Ecto neural progenitor cell (in vitro differentiated cells): Measurements from ENCODE around the gene SCEL.
"Not testable (repeated sequence)": the region's sequence is repeated elsewhere in the genome, so short reads cannot be mapped to it uniquely, and the experiment has no call there.

Experiments used
- DNase-seq: peaks from one replicate; pipeline ENCODE4 v3.0.0-alpha.2; 2018; ENCODE audit warnings: low spot score

SCEL gene, protein sequence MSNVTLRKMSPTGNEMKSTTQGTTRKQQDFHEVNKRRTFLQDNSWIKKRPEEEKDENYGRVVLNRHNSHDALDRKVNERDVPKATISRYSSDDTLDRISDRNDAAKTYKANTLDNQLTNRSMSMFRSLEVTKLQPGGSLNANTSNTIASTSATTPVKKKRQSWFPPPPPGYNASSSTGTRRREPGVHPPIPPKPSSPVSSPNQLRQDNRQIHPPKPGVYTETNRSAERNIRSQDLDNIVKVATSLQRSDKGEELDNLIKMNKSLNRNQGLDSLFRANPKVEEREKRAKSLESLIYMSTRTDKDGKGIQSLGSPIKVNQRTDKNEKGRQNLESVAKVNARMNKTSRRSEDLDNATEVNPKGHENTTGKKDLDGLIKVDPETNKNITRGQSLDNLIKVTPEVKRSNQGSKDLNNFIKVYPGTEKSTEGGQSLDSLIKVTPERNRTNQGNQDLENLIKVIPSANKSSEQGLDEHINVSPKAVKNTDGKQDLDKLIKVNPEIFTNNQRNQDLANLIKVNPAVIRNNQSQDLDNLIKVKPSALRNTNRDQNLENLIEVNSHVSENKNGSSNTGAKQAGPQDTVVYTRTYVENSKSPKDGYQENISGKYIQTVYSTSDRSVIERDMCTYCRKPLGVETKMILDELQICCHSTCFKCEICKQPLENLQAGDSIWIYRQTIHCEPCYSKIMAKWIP

DNA sequence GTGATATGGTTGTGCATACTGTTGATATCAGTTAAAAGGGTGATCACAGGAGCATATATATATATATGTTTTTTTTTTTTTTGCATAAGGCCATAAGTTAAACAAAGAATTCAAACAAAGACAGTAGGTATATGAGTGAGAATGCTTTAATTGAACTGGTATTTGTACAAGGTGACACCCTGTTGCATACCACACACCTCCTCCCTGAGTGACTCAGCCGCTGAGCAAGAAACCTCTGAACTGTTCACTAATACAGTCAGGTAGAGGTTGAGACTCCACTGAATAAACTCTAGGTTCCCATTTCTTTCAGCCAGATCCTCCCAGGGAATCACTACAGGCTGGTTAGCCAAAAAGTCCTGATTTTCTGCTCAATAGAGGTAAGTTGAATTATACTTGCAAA is at the start of gene SCEL:
Gene SCEL (plus strand): TSS at position 259 of the 400 bp plus-strand sequence. CDS start 20,170 bp downstream, outside the sequence.
- DNase-seq: no peak

DNA sequence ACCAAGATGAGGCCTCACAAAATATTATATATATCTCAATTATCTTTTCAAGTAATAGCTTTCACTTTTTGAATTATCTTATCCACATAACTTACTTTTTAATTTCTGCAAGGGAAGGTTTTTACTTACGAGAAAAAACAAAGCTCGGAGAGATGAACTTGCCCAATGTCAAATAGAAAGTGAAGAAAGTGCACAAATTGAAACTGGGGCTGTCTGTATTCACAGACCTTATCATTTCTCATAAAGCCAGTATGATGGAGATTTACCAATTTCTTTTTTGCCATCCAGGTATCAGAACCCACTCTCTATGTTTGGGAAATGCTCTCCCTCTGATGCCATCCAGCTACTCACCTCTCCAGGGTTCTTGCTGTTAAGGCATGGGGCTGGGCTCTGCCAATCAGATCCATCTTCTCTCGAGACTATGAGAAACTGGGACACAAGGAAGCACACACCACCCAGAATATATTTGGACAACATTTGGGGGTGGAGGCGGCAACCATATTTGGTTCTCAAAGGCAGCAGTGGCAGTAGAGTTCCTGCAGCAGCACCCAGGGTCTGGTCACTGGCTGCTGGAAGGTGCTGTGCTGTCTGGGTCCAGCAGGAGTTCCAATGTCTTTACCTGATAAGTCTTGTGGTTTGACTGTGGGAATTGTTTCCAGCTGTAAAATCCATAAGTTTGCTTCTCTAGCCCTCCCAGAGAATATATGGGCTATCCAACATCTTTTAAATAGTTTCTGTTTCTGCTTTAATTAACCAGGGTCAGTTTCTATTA is 45.8 kb upstream of the SCEL start:
- DNase-seq: no peak

DNA sequence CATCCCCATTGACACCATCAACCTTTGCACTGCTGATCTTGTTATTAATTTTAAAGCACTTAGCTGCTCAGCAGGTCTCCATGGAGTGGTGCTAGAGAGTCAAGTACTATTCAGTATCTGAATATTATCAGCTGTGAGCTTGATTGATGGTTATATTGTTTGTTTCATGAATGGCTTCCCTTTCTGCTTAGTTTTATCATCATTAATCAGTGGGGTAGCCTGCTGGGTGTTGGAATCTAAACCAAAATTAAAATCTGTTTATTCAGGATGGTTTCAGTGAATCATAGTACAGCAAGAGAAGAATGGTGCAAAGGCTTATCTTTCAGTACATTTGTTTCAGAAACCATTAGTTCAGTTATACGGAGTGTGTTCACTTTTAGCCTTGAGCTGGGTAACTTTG is 42.5 kb upstream of the SCEL start:
- DNase-seq: no peak

DNA sequence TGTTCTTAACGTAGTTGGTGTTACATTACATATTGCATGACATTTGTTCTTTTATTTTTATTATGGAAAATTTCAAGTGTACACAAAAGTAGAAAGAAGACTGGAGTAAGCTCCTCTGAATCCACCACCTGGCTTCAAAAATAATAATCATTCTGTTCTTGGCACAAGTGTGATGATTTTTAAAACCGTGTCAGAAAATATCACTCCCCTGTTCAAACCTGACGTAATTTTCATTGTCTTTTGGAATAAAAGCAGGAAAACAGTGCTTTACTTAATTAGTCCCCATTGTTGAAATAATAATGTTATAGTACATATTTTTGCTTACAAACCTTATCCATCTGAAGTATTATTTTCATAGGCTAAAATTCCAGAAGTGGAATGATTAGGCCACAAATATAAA is 41.3 kb upstream of the SCEL start:
- DNase-seq: no peak

DNA sequence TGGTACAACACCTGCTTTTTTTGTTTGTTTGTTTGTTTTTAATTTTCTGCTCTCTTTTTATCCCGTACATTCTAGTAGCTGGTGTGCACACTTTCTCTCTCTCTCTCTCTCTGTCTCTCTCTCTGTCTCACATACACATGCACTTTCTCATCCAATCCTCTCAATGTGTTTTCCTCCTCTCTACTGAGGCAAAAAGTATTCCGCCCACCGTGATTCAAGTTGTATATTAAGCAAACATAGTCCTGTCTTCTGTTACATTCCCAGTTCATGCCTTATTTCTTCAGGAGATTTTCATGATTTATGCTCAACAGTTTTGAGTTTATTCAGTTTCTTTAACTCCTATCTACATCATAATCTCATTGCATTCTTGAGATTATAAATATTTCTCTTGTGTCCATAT is 38.2 kb upstream of the SCEL start:
- no peak for DNase-seq

DNA sequence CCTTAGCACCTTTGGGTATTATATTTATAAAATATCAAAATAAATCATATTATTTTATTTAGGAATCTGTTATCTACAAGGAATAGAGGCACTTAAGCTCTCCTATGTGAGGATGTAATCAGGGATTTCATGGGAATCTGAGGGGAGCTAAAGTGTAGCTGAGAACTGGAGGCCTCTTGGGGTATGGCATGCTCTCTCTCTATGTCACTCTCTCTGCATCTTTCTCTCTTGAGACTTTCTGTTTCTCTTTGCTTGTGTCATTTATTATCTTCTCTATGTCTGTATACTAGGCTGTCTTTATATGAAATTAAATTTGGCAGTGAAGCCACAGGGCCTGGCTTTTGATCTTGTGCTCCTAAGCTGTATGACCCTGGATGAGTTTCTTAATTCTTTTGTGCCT is 37.7 kb upstream of the SCEL start:
- DNase-seq: no peak

DNA sequence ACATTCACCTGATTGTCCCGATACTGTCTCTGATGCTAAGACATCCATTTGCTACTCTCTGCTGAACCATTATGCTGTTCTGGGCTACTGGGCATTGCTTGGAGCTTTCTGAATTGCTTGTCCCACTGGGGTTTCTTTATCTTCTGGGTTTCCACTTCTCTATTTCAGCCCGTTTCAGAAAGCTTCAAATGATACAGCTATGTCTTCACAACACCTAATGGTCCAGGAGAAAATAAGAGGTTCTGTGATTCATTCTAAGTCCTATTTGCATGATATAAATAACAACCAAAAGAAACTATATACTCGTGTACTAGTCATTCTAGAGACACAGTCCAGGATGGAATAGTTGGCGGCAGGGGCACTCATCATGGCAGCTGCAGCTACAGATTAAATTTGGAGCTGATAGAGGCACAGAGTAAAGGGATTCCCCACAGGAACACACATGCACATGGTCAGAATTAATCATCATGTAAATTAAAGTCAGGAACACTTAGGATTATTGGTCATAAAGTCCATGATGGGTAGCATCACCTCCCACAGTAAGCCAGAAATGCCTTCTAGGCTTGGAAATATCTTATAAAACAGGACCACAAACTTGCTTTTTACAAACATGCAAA is 33.3 kb upstream of the SCEL start:
- DNase-seq: no peak

DNA sequence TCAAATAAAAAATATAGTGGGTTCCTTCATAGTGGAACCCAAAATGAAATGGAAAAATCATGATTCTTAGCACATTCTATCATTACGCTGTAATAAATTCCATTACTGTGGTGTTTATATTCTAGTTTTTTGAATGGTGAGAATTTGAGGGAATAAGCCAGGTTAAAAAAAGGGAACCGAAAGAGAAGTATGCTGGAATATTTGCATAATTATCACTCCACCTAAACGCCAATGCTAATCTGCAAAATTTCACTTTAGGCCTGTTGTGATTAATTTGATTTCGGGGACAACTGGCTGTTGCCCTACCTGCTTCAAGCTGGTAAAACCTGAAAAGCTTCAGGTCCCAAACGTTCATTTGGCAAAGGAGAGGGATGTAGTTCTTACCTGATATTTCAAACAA is 32.1 kb upstream of the SCEL start:
- DNase-seq: no peak

DNA sequence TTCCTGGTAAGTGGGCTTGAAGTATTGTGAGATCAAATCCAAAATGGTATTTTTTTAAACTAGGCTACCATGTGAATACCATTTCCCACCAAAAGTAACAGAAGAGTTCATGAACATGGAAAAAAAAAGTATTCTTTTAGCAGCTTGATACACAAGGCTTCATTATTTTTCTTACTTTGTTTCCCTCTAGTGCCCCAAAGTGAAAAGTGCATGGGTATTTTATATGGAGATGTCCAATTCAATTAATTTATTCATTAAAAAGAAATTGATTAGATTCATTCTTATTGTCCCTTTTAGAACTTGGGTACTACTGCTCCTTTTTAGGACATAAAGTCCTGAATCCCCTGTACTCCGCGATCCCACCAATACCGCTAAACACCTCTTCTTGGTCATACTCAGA is 28.6 kb upstream of the SCEL start:
- no peak for DNase-seq

DNA sequence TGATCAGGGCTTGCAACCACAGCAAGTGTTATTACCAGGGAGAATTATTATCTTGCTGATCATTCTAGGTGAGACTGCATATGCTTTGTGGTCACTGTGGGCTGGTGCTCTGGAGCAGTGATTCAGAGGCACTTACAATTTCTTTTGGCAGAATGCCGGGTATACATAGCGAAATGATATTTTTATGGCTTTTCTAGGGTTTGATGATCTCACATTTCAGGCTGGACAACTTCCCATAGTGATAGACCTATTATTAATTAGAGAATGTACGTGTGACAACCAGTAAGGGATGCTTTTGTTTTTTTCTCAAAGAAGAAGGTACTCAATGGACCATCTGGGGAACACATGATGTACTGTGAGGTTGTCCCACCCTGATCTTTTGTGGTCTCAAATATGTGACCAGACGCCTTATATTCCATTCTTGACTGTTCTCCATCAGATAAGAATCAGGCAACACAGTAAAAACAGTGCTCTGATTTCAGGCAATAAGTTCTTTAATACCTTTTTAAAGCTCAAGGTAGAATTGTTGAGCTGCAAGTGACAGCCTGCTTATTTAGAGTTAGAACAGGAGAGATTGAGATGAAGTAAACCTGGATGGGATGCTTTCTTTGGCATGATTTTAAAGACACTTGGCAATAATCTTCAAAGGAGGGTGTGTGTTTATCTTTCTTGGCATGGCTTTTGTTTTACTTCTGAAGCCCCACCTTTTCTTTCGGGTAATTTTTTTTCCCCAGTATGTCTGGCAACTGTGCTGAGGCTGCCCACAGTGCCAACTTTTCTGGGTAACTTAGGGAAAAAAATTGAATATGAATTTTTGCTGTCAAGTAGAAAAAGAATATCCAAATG is 27.4 kb upstream of the SCEL start:
- DNase-seq: no peak

DNA sequence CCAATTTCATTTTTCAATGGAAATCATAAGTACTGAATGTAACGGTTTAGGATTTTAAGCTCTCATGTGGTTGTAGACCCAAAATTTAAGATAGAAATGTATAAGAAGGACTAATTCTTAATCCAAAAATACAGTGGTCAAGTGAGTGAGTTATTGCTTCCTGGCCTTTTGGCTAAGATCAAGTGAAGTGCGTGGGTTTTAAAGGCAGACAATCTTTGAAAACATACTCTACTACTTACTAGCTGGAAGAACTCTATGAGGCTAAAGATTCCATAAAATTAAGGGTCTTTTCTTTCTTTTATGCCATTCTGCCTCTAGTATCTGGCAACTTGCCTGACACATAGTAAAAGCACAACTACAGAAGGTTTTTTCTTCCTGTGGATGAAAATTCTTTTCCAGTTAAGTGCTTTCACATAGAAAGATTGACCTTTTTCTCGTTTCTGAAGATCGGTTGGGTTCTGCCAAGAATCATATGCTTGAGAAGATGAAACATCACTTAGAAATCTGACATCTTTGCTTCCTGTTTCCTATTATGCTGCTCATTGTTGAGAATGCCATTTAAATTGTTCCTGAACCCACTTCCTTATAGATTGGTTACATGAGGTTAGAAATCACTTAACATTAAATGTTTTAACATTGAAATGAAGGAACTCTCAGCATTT is 26.4 kb upstream of the SCEL start:
- DNase-seq: no peak

DNA sequence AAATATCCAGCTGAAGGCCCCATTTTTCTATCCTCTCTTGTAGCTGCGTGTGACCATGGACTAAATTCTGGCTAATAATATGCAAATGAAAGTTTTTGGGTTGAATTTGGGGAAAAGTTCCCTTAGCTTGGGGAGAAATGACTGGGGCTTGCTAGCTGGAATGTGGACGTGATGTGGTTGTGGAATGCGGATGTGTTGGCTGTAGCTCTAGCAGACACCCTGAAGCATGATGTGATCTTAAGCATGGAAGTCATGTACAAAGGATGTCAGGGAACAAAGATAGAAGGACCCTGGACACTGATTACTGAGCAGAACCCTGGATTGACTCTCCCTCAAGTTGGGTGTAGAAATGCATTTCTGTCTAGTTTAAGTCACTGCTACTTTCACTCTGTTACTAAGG is 25.4 kb upstream of the SCEL start:
- DNase-seq: no peak

DNA sequence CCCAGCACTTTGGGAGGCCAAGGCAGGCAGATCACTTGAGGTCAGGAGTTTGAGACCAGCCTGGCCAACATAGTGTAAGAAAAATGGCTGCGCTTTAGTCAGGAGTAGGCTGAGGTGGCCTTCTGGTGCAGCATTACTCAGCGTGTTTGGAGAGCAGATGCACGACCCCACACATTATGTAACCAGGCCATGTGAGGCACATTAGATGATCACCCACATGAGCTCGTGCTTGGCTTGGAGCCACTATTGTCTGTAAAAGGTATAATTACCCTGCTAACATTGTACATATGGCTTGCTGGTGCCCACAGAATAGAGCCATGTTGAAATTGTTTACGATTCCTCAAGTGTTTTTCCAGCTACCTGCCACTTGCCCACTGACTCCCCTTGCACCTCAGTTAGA is 24.0 kb upstream of the SCEL start:
- no peak for DNase-seq

DNA sequence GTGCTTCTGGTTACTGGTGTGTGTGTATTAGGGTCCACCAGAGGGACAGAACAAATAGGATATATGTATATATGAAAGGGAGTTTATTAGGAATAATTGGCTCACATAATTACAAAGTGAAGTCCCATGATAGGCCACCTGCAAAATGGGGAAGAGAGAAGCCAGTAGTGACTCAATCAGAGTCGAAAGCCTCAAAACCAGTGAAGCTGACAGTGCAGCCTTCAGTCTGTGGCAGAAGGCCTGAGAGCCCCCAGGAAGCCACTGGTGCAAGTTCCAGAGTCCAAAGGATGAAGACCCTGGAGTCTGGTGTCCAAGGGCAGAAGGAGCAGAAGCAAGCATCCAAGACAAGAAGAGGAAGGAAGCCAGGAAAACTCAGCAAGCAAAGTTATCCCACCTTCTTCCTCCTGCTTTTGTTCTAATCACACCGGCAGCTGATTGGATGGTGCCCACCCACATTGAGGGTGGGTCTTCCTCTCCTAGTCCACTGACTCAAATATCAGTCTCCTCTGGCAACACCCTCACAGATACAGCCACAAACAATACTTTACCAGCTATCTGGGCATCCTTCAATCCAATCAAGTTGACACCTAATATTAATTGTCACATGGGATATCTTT is 21.7 kb upstream of the SCEL start:
- DNase-seq: no peak

DNA sequence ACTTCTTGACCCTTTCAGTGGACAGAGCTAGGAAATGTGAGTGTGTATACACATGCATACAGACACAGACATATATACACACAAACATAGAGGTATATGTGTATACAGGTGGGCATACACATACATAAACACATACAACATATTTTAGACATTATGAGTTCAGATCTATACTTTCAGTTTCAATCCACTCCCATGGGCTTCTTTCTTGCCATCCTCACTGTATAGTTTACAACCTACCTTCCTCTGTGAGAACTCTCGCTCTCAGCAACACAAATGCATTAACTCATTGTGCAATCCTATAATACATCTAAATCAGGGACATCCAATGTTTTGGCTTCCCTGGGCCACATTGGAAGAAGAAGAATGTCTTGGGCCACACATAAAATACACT is 21.2 kb upstream of the SCEL start:
- no peak for DNase-seq

DNA sequence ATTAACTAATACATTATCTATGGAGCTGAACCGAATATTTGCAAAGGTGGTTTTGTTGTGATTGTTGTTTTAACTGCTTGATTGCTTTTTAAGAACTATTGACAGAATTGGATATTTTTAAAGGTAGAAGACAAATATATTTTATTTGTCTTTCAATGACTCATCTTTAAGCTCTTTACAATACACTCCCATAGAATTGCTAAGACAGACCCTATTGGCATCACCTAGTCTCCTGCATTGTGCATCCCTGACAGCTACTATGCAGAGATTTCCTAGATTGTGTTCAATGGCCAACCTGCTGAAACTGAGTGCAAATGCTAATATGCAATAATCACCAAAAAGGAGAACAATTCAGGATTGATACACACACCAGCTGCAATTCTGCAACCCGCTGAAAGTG is 19.7 kb upstream of the SCEL start:
- DNase-seq: no peak

DNA sequence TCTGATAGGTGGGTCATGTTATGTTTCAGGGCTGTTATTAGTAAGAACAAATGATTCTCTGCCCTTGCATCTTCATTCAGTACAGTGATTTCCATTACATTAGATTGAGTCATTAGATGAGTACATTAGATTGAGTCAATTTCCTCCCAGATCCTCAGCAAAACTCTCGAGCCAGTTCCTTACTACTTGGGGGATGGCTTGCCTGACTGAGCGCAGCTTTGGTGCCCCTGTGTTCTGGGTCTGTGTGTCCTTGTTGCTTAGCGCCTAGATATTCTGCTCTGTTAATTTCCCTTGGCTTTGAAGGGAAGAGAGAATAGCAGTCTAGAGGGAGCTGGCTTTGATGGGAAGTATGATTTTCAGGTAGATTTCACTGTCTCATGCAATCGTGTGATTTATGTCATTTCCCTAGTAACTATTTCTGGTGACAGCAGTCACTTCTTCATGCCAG is 19.1 kb upstream of the SCEL start:
- no peak for DNase-seq

DNA sequence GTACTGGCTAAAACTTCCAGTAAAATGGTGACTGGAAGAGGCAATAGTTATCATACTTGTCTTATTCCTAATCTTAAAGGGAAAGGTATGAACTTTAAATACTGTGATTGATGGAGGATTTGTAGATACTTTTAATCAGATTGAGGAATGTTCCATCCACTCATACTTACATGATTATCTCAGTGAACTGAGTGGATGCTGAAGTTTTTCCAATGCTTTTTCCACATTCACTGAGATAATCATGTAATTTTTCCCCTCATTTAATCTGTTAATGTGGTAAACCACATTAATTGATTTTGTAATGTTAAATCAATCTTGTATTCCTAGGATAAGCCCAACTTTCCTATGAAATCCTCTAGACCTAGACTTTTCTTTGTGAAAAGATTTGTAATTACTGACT is 17.2 kb upstream of the SCEL start:
- DNase-seq: no peak

DNA sequence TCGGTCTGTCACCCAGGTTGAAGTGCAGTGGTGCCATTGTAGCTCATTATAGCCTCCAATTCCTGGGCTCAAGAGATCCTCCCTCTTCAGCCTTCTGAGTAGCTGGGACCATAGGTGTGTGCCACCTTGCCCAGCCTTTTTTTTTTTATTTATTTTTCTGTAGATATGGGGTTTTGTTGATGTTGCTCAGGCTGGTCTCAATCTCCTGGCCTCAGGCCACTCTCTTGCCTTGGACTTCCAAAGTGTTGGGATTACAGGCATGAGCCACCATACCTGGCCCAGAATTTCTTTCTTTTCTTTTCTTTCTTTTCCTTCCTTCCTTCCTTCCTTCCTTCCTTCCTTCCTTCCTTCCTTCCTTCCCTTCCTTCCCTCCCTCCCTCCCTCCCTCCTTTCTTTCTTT is 16.1 kb upstream of the SCEL start:
- DNase-seq: not testable (repeated sequence)

DNA sequence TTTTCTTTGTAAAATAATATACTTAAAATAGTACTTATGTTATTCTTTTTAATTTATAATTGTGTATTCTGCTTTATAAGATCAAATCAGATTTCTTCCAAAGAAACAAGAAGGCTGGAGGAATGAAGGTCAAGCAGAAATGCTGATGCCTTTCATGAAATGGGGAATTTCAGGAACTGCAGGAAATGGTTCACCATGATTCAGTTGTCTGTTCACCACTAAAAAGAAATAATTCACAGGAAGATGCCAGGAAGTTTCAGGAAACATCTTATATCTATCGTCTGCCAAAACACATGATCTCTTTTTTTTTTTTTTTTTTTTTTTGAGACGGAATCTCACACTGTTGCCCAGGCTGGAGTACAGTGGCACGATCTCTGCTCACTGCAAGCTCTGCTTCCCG is 15.7 kb upstream of the SCEL start:
- DNase-seq: no peak

DNA sequence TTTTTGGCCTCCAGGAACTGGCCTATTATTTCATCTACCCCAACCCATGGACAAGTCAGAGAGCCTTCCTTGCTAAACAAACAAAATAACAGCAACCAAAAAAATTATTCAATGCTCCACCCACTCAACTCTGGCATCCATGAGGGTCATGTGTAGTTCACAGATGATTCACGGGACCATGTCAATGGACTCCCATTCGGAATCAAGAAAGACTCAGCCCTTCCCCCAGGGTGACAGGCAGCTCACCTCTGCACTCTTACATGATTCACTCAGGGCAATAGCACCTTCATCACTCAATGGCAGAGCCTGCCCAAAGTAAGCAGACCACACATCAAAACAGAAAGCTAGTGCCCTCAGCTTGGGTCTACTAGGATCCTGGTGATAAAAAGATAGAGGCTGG is 14.3 kb upstream of the SCEL start:
- no peak for DNase-seq
